Jurkat, Clone E6-1 (cell line): ENCODE results near the gene ARHGAP24.
"Not testable (repeated sequence)": the region's sequence is repeated elsewhere in the genome, so short reads cannot be mapped to it uniquely, and the experiment has no call there.

Experiments used
- DNase-seq: peaks from one replicate; pipeline ENCODE4 v3.0.0-alpha.2; 2011; ENCODE audit warnings: low read depth, low spot score
- H3K4me3 ChIP-seq: 2 replicates; pipeline ENCODE4 v1.5.1; 2011; ENCODE audit warnings: mild to moderate bottlenecking, low read length, control low read depth, moderate library complexity

The ARHGAP24 gene

GRCh38 chr4:85477534-85477933 is 2.6 kb downstream of the ARHGAP24 start:
- DNase-seq: no peak
- H3K4me3 ChIP-seq: no peak overlapping the region

GRCh38 chr4:85478576-85478975 is 3.6 kb downstream of the ARHGAP24 start:
- no peak for DNase-seq
- H3K4me3 ChIP-seq: no peak overlapping the region

GRCh38 chr4:85482010-85482738 is 7.2 kb downstream of the ARHGAP24 start:
- H3K4me3 ChIP-seq: no peak overlapping the region
- no peak for DNase-seq

GRCh38 chr4:85486425-85487086 is 11.6 kb downstream of the ARHGAP24 start:
- H3K4me3 ChIP-seq: no peak overlapping the region
- DNase-seq: no peak

- no peak overlapping the region for H3K4me3 ChIP-seq
- DNase-seq: no peak
Measured at GRCh38 chr4:85488416-85488815, 13.5 kb downstream of the ARHGAP24 start.

GRCh38 chr4:85489273-85489981 is 14.5 kb downstream of the ARHGAP24 start:
- no peak overlapping the region for H3K4me3 ChIP-seq
- DNase-seq: no peak

- H3K4me3 ChIP-seq: no peak overlapping the region
- DNase-seq: no peak
Measured at GRCh38 chr4:85491527-85491926, 16.6 kb downstream of the ARHGAP24 start.

- no peak overlapping the region for H3K4me3 ChIP-seq
- DNase-seq: no peak
Measured at GRCh38 chr4:85492336-85492735, 17.4 kb downstream of the ARHGAP24 start.

GRCh38 chr4:85495621-85496020 is 20.7 kb downstream of the ARHGAP24 start:
- H3K4me3 ChIP-seq: no peak overlapping the region
- DNase-seq: no peak

GRCh38 chr4:85496126-85496849 is 21.3 kb downstream of the ARHGAP24 start:
- no peak overlapping the region for H3K4me3 ChIP-seq
- DNase-seq: no peak

- H3K4me3 ChIP-seq: no peak overlapping the region
- no peak for DNase-seq
Measured at GRCh38 chr4:85496933-85497332, 22.0 kb downstream of the ARHGAP24 start.

GRCh38 chr4:85498068-85498733 is 23.3 kb downstream of the ARHGAP24 start:
- H3K4me3 ChIP-seq: no peak overlapping the region
- DNase-seq: no peak

- H3K4me3 ChIP-seq: no peak overlapping the region
- DNase-seq: no peak
Measured at GRCh38 chr4:85499573-85499972, 24.6 kb downstream of the ARHGAP24 start.

- H3K4me3 ChIP-seq: no peak overlapping the region
- no peak for DNase-seq
Measured at GRCh38 chr4:85500110-85500867, 25.3 kb downstream of the ARHGAP24 start.

GRCh38 chr4:85501145-85501544 is 26.2 kb downstream of the ARHGAP24 start:
- DNase-seq, H3K4me3 ChIP-seq: not testable (repeated sequence)

GRCh38 chr4:85508654-85509053 is 33.7 kb downstream of the ARHGAP24 start:
- DNase-seq: no peak
- H3K4me3 ChIP-seq: no peak overlapping the region

GRCh38 chr4:85509882-85510631 is 35.1 kb downstream of the ARHGAP24 start:
- no peak overlapping the region for H3K4me3 ChIP-seq
- DNase-seq: no peak

- no peak overlapping the region for H3K4me3 ChIP-seq
- no peak for DNase-seq
Measured at GRCh38 chr4:85510632-85510984, 35.7 kb downstream of the ARHGAP24 start.
